Inferior parietal cortex (tissue), 1 donor: ENCODE measurements around the gene GSE1.

ENCODE experiments used
- DNase-seq: peaks from one replicate; pipeline ENCODE4 v3.0.0-alpha.2; 2016; ENCODE audit errors: extremely low spot score

The GSE1 gene

GRCh38 chr16:85719605-85720301, 106.6 kb downstream of the GSE1 start:
- no peak for DNase-seq

- no peak for DNase-seq
These were observed 107.1 kb downstream of the GSE1 start for GRCh38 chr16:85720302-85720637.

GRCh38 chr16:85722128-85722893, 109.2 kb downstream of the GSE1 start:
- no peak for DNase-seq

GRCh38 chr16:85724126-85724879, 111.2 kb downstream of the GSE1 start:
- no peak for DNase-seq

- DNase-seq = no peak
These were observed 111.8 kb downstream of the GSE1 start for GRCh38 chr16:85724936-85725335.
